Lung (tissue), 12 donors: ENCODE results near the gene TLCD1. TPM values are rescaled to one million over a fixed set of nuclear protein-coding genes. Genes with fewer than 3 reads are reported as not detected.

ENCODE experiments used
- ATAC-seq: fragments of 200-7000 bp; cut with Tn5 transposase; one replicate; pipeline ENCODE4 v1.9.1; 2020; ENCODE audit warnings: moderate number of reproducible peaks; ENCODE audit not compliant: insufficient read depth, low FRiP score
- DNase-seq, 3 donors: peaks; one replicate each; pipeline ENCODE4 v3.0.0-alpha.2; 2013 to 2017
- H3K27ac ChIP-seq, 2 donors: one replicate each; pipeline ENCODE4 v1.5.1; 2013; ENCODE audit warnings: mild to moderate bottlenecking in 2 of 2, moderate library complexity in 2 of 2, control low read depth in 1 of 2, inconsistent platforms in 1 of 2, low read depth in 1 of 2, low read length in 1 of 2
- H3K27me3 ChIP-seq, 3 donors: one replicate each; pipeline ENCODE4 v1.5.1; 2013; ENCODE audit warnings: low read length in 2 of 3; ENCODE audit not compliant: control insufficient read depth in 3 of 3, insufficient read depth in 3 of 3
- H3K36me3 ChIP-seq, 4 donors: one replicate each; pipeline ENCODE4 v1.5.1; 2013; ENCODE audit warnings: low read length in 4 of 4, mild to moderate bottlenecking in 1 of 4, moderate library complexity in 1 of 4; ENCODE audit not compliant: control insufficient read depth in 4 of 4, insufficient read depth in 4 of 4
- H3K4me1 ChIP-seq, 5 donors: one replicate each; pipeline ENCODE4 v1.5.1; 2013; ENCODE audit warnings: low read length in 5 of 5, mild to moderate bottlenecking in 2 of 5, moderate library complexity in 1 of 5; ENCODE audit not compliant: control insufficient read depth in 5 of 5, insufficient read depth in 5 of 5
- H3K4me3 ChIP-seq: one replicate; pipeline ENCODE4 v1.5.1; 2013; ENCODE audit warnings: mild to moderate bottlenecking, control low read depth, moderate library complexity
- H3K9ac ChIP-seq, 2 donors: one replicate each; pipeline ENCODE4 v1.5.1; 2013; ENCODE audit warnings: low read length in 2 of 2, control low read depth in 1 of 2; ENCODE audit not compliant: insufficient read depth in 1 of 2
- H3K9me3 ChIP-seq, 4 donors: one replicate each; pipeline ENCODE4 v1.5.1; 2013; ENCODE audit warnings: low read length in 3 of 4, mild to moderate bottlenecking in 1 of 4, moderate library complexity in 1 of 4; ENCODE audit not compliant: control insufficient read depth in 4 of 4, insufficient read depth in 3 of 4
- WGBS, 2 donors: extraction: QIAGEN DNeasy Blood & Tissue Kit; methylation state at CpG; one replicate each; pipeline ENCODE4 v1.1.7; 2013; 5-methylcytosine and 5-hydroxymethylcytosine counted together
- polyA plus RNA-seq, 2 donors: library from polyadenylated mRNA; stranded (reverse); fragments of 200-250 nt; gene quantifications; one replicate each; pipeline ENCODE4 v1.2.1, GENCODE V29; 2013
- total RNA-seq, 2 donors: library from RNA; depleted of rRNA in 1 of 2; stranded (reverse); fragments of >200 nt in 1 of 2; gene quantifications; one replicate each; pipeline ENCODE4 v1.2.1, GENCODE V29; 2014 to 2021
- TF ChIP-seq, protein P1 (sequence below): IDR thresholded peaks from 2 replicates; pipeline ENCODE4 v1.5.1; 2012; ENCODE audit warnings: mild to moderate bottlenecking; ENCODE audit errors: control extremely low read depth, extremely low read depth
- donor health status: control.
- donor health status: control.
- donor health status: Bipolar disorder and iron deficiency.
- donor health status: healthy.
- donor health status: DM: yes; HTN: yes; CAD: no.

Gene TLCD1
- total and polyA plus RNA-seq, 4 donors: 3.8 to 42.0 (median 28.7) TPM

DNA sequence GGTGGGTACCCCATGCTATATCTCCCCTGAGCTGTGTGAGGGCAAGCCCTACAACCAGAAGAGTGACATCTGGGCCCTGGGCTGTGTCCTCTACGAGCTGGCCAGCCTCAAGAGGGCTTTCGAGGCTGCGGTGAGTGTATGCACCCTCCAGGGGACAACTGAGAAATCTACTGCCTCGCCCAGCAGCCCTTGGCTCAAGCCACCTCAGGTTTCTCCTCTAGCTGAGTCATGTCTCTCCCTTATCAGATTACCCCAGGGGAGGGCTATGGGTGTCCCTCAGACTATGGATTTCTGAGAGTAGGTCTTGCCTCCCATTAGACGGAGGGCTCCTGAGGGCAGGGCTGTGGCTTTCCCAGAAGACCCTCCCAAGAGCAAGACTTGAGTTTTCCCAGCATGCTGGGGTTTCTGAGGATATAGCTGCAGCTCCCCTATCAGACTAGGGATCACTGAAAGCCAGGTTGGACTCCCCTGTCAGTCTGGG, 9.2 kb upstream of the TLCD1 start:
- H3K4me1 ChIP-seq: no peaks in the 10 kb centered on the region
- no peaks in the 10 kb centered on the region for H3K9me3 ChIP-seq
- peaks cover 0 to 7% (median 0%) of the 10 kb centered on the region in 4 donors for H3K36me3 ChIP-seq
- ATAC-seq: no peak
- no peaks in the 10 kb centered on the region for H3K27me3 ChIP-seq
- TF ChIP-seq, protein P1, sequence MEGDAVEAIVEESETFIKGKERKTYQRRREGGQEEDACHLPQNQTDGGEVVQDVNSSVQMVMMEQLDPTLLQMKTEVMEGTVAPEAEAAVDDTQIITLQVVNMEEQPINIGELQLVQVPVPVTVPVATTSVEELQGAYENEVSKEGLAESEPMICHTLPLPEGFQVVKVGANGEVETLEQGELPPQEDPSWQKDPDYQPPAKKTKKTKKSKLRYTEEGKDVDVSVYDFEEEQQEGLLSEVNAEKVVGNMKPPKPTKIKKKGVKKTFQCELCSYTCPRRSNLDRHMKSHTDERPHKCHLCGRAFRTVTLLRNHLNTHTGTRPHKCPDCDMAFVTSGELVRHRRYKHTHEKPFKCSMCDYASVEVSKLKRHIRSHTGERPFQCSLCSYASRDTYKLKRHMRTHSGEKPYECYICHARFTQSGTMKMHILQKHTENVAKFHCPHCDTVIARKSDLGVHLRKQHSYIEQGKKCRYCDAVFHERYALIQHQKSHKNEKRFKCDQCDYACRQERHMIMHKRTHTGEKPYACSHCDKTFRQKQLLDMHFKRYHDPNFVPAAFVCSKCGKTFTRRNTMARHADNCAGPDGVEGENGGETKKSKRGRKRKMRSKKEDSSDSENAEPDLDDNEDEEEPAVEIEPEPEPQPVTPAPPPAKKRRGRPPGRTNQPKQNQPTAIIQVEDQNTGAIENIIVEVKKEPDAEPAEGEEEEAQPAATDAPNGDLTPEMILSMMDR: no peak
- H3K9ac ChIP-seq: no peak overlapping the region
- WGBS, 2 donors: 72 to 87% methylated on average over 5 of the region's 5 CpGs
- DNase-seq: no peak
- no peak overlapping the region for H3K27ac ChIP-seq
- no peak overlapping the region for H3K4me3 ChIP-seq

DNA sequence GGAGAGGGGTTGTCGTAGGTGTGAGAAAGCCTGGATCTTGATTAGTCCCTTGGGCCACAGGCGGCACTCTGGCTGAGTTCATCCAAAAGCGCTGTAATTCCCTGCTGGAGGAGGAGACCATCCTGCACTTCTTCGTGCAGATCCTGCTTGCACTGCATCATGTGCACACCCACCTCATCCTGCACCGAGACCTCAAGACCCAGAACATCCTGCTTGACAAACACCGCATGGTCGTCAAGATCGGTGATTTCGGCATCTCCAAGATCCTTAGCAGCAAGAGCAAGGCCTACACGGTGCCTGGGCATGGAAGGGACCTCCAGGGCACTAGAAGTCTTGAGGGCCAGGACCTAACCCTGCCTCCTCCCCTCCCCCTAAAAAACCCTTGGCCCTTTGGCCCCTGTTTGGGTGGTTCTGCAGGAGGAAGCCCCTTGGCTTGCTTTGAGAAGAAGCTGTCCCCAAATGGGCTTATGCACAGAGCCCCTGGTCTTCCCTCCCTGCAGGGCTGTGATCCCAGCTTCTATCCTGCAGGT, 8.7 kb upstream of the TLCD1 start:
- H3K27me3 ChIP-seq: no peaks in the 10 kb centered on the region
- no peaks in the 10 kb centered on the region for H3K9me3 ChIP-seq
- H3K36me3 ChIP-seq: peaks cover 0 to 7% (median 0%) of the 10 kb centered on the region in 4 donors
- ATAC-seq (no peak), DNase-seq (no peak)
- TF ChIP-seq, protein P1: no peak
- no peaks in the 10 kb centered on the region for H3K4me1 ChIP-seq
- H3K4me3 ChIP-seq: no peak overlapping the region
- no peak overlapping the region for H3K27ac ChIP-seq
- no peak overlapping the region for H3K9ac ChIP-seq
- WGBS, 2 donors: 91 to 92% methylated on average over 10 of the region's 10 CpGs

DNA sequence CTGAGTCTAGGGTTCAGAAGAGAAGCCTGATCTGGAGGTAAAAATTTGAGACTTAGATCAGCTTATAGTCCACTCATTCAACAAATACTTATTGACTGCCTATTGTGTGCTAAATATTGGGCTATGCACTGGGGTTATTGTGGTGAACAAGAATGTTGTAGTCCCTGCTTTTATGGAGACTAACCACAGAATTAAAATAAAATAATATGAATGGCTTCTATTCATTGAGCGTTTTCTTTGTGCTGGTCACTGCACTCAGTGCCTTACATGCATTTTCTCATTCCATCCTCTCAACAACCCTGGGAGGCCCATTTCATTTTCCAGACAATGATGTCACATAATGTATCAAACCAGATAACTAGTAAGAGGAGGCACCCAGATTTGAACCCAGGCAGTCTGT, 7.3 kb upstream of the TLCD1 start:
- no peak overlapping the region for H3K4me3 ChIP-seq
- TF ChIP-seq, protein P1: no peak
- H3K36me3 ChIP-seq: peaks cover 0 to 7% (median 0%) of the 10 kb centered on the region in 4 donors
- H3K27ac ChIP-seq: no peak overlapping the region
- H3K9me3 ChIP-seq: no peaks in the 10 kb centered on the region
- ATAC-seq: no peak
- no peak overlapping the region for H3K9ac ChIP-seq
- DNase-seq: no peak
- no peaks in the 10 kb centered on the region for H3K27me3 ChIP-seq
- peaks cover 0 to 5% (median 0%) of the 10 kb centered on the region in 5 donors for H3K4me1 ChIP-seq
- WGBS, 2 donors: 95 to 96% methylated on average over 1 of the region's 1 CpG

DNA sequence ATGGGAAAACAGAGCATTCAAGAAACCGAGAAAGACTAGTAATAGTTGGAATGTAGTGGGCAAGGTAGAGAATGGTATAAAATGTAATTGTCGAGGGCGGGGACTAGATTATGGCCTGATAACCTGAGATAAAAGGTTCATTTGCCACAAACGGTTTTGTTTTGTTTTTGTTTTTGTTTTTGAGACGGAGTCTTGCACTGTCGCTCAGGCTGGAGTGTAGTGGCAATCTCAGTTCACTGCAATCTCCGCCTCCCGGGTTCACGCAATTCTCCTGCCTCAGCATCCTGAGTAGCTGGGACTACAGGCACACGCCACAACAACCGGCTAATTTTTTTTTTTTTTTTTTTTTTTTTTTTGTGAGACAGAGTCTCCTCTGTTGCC, 3.9 kb upstream of the TLCD1 start:
- Histone ChIP-seq H3K9me3 (no peaks in the 10 kb centered on the region), H3K9ac (no peak overlapping the region), H3K27ac (no peak overlapping the region), H3K36me3 (peaks cover 0 to 7% (median 3%) of the 10 kb centered on the region in 4 donors), H3K4me1 (peaks cover 0 to 28% (median 5%) of the 10 kb centered on the region in 5 donors), H3K4me3 (no peak overlapping the region), H3K27me3 (no peaks in the 10 kb centered on the region)
- WGBS, 2 donors: 91 to 92% methylated on average over 9 to 11 of the region's 11 CpGs
- ATAC-seq (no peak), DNase-seq (no peak)
- TF ChIP-seq, protein P1: no peak
